Measurements from ENCODE around the gene TIFAB. TPM values are rescaled to one million over a fixed set of nuclear protein-coding genes. Genes with fewer than 3 reads are reported as not detected.

Gene TIFAB
- total RNA-seq, 1 donor from 2014 or later: not detected

- DNase-seq: no peak
Observed at GRCh38 chr5:135442431-135443160, 9.6 kb downstream of the TIFAB start.

- DNase-seq: no peak
Observed at GRCh38 chr5:135441919-135442318, 10.2 kb downstream of the TIFAB start.

GRCh38 chr5:135441350-135441831, 10.8 kb downstream of the TIFAB start:
- DNase-seq: no peak

- DNase-seq: no peak
Observed at GRCh38 chr5:135440916-135441315, 11.2 kb downstream of the TIFAB start.

- DNase-seq: no peak
Observed at GRCh38 chr5:135439231-135440205, 12.6 kb downstream of the TIFAB start.

- no peak for DNase-seq
Observed at GRCh38 chr5:135438636-135439221, 13.4 kb downstream of the TIFAB start.

- no peak for DNase-seq
Observed at GRCh38 chr5:135437796-135438560, 14.2 kb downstream of the TIFAB start.

GRCh38 chr5:135437422-135437795, 14.7 kb downstream of the TIFAB start:
- no peak for DNase-seq

GRCh38 chr5:135436951-135437418, 15.2 kb downstream of the TIFAB start:
- DNase-seq: no peak

GRCh38 chr5:135435467-135436330, 16.5 kb downstream of the TIFAB start:
- DNase-seq: no peak

GRCh38 chr5:135434591-135435466, 17.3 kb downstream of the TIFAB start:
- no peak for DNase-seq

- DNase-seq: no peak
Observed at GRCh38 chr5:135433681-135434426, 18.3 kb downstream of the TIFAB start.

- DNase-seq: no peak
Observed at GRCh38 chr5:135432113-135432512, 20.0 kb downstream of the TIFAB start.

- DNase-seq: no peak
Observed at GRCh38 chr5:135430135-135430437, 22.1 kb downstream of the TIFAB start.

GRCh38 chr5:135429301-135430134, 22.6 kb downstream of the TIFAB start:
- no peak for DNase-seq

- DNase-seq: no peak
Observed at GRCh38 chr5:135428586-135428985, 23.6 kb downstream of the TIFAB start.

GRCh38 chr5:135426102-135427082, 25.8 kb downstream of the TIFAB start:
- DNase-seq: no peak

All from occipital lobe (tissue), 2 donors.